Non-pigmented ciliary epithelial cell (primary cell): ENCODE data around the gene LAYN.

Experiments used
- DNase-seq: peaks from one replicate; pipeline ENCODE4 v3.0.0-alpha.2; 2010; ENCODE audit warnings: low read depth

LAYN gene

DNA sequence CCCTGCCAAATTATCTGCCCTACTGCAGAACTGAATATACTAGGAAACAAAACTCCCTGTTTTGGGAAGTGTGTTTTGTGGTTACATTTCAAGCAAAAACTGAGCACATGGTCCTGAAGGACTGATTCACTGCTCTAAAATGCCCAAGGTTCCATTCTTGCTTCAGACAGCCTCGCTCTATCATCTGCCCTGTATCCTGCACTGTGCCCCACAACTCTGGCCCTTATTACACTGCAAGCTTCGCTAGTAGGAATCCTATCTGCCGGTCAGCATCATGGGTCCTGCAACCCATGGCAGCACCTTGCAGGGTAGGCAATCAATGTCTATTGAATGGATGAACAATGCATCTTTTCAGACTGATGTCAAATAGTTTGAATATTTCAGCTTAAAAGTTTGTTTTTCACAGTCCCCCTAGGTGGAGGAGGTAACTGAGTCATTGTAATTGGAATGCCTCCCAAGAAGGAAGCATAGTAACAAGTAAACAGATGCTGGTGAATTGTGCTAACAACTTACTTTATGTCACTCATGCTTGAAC is 21.3 kb downstream of the LAYN start:
- DNase-seq = peak; percentile 44

DNA sequence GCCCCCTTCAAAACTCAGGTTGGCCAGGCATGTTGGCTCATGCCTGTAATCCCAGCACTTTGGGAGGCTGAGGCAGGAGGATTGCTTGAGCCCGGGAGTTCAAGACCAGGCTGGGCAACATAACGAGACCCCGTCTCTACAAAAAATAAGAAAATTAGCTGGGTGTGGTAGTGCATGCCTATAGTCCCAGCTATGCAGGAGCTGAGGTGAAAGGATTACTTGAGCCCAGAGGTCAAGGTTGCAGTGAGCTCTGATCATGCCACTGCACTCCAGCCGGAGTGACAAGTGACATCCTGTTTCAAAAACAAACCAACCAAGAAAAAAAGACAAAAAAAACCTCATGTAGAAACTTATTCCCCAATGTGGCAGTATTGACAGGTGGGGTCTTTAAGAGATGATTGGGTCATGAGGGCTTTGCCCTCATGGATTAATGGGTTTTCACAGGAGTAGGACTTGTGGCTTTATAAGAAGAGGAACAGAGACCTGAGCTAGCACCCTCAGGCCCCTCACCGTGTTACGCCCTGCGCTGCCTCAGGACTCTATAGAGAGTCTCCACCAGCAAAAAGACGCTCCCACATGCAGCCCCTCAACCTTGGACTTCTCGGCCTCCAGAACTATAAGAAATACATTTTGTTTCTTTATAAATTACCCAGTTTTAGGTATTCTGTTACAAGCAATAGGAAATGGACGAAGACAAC is 22.3 kb downstream of the LAYN start:
- DNase-seq = no peak

DNA sequence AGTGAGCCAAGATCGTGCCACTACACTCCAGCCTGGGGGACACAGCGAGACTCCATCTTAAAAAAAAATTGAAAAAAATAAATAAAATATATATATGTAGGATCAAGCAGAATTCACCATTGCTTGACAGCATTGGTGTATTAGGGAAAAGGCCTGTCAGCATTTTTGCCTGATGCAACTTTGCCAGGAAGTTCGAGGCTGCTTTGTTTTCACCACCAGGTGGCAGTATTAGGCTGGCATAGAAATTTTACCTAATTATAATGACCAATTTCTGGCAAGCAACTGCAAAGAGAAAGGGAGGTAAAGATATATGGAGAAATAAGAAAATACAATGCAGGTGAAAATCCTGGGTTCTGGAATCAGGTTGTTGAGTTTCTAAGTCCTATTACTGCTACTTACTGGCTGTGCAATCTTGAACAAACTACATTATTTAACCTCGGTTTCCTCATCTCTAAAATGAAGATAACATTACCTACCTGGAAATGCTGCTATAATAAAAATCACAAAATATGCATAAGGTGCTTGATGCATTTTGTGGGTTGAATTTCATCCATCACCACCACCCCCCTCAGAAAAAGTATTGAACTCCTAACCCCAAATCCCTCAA is 24.7 kb downstream of the LAYN start:
- DNase-seq = no peak

DNA sequence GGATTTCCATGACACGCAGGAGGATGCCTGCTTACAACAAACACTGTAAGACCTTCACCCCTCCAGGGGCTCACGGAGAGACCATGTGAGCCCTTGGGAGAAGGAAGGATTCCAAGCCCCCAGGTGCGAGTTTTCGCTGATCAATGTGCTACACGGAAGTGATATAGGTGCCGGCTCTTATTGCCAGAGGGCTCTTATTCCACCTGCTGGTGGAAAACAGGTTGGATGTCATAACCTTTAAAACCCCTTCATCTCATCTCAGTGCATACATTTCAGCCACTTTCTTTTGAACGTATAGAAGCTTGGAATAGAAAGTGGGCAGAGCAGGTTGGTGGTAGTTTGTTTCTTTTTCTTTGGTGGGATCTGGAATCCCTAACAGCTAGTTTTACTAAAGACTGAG is 25.8 kb downstream of the LAYN start:
- no peak for DNase-seq

DNA sequence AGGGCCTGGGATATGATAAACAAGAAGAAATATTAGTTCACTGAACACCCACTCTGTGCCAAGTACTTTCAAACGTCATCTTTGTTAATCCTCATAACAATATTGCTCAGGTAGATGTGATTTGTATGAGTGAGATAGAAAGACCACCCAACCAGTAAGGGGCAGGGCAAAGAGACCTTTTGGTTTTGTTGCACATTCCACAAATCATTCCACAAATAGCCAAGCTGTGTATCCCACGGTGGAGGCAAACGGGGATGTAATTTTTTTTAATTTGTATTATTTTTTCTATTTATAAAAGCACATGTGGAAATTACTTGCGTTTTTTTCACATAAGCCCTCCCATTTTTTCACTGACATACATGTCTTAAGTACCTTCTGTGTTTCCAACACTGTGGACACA is 29.0 kb downstream of the LAYN start:
- no peak for DNase-seq

DNA sequence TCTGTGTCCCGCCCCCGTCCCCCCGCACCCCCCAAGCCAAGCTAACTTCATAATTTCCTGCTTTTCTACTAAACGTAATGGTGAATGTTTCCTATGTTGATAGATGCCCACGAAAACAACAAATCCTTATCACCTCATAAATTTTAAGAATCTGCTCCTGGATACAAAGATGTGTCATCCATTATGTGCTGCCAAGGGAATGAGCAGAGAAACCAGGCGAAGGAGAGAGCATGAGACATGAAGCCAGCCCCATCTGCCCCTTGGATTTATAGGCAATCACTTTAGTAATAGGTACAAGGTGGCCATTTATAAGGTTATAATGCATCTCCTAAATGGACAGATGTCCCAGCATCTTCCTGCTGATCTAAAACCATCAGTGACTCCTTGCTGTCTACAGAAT is 30.3 kb downstream of the LAYN start:
- DNase-seq = no peak

DNA sequence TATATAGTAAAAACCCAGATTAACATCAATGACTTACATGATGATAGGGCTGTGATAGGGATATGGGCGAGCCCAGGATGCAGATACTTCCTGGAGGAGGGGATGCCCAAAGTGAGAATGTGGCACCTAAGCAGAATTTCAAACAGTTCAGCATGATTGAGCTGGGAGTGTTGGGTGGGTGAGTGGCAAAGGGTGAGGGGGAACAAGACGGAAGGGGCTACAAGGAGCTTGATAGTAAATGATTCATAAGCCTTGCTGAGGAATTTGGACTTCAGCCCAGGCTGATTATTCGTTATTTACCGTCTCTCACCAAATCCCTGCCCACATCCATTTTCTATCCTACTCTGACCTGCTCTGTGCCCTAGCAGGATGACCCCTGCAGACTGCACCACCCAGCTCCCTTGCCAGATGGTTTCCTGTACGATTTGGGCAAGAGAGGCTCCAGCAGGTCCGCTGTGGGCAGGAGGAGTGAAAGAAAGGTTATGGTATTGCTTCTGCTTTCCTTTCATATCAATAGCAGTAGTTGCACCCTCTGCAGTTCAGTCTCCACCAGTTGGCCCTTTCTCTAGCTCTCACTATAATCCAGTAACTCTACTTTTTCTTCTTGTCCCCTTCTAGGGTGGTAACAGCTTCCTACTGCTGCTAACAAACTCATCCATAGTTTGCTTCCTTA is 31.4 kb downstream of the LAYN start:
- DNase-seq = no peak

DNA sequence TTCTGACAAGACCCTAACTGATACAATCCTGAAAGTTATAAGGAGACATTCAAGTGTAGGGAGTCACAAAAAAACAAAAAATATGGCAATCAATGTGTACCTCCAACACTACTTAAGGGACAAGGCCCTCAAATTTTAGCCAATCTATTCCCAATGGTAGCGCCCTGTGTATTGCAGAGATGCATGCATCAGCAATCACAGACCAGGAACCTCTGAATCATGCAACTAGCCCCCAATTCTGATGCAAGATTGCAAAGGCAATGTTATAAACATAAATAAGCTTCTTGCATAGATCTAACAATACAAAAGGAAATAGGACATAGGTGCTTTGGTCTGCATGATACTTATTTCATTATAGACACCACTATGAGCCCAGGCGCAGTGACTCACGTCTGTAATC is 32.1 kb downstream of the LAYN start:
- no peak for DNase-seq

DNA sequence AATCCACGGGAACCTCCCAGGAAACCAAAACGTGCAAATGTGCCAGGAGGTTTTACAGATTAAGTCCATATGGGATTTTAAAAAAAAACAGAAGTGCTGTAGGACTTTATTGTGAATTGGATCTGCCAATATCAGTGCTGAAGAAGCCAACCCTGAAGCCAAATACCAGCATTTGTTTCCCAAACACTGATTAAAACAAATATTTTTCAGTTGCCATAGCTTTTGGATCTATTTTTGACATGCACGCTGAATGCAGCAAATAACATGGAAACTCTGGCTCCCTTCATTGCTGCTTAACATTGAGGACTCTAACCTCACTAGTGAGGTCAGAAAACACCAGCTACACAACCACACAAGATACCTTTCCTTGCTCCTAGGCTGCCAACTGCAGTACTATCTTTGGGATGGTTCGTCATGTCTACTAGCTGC is 33.3 kb downstream of the LAYN start:
- DNase-seq = no peak

- DNase-seq = no peak
Measured at GRCh38 chr11:111574373-111575225, 34.1 kb downstream of the LAYN start.

DNA sequence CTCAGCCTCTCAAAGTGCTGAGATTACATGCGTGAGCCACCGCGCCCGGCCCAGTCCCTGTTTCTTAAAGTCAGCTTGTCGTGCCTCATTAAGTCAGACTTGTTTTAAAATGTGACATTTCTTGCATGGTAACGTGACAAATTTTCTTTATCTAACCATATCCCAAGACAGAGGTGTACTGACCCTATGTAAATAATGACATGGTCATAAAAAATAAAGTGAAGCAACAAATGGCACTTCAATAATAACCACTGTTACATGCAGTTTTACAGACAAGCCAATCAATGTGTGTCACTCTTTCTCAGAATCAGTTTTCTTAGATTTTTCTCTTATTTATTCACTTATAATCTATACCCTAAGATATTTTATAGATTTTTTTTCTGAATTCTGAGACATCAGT is 35.2 kb downstream of the LAYN start:
- DNase-seq = no peak

DNA sequence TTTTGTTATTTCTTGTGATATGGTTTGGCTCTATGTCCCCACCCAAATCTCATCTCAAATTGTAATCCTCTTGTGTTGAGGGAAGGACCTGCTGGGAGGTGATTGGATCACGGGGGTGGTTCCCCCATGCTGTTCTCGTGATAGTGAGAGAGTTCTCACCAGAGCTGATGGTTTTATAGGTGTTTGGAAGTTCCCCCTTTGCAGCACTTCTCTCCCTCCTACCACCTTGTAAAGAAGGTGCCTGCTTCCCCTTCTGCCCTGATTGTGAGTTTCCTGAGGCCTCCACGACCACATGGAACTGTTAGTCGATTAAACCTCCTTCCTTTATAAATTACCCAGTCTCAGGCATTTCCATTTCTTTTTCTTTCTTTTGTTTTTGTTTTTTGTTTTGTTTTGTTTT is 37.3 kb downstream of the LAYN start:
- DNase-seq = no peak

DNA sequence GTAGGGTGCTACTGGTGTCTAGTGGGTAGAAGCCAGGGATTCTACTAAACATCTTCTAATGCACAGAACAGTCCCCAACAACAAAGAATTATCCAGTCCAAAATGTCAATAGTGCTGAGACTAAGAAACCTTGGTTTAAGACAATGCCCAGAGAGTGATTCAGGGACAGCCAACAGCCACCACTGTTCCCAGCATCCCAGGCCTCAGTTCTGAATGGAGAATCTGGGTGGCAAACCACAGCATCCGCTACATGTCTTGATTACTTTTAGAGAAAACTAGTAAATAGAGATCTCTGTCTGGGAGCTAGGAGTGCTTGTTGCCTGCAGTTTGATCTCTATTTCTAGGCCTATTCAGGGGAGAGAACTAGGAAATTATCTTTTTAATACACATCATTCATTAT is 40.8 kb downstream of the LAYN start:
- DNase-seq = no peak

GRCh38 chr11:111582163-111582562 is 41.6 kb downstream of the LAYN start:
- DNase-seq = no peak

- no peak for DNase-seq
Measured at GRCh38 chr11:111582881-111583280, 42.4 kb downstream of the LAYN start.

DNA sequence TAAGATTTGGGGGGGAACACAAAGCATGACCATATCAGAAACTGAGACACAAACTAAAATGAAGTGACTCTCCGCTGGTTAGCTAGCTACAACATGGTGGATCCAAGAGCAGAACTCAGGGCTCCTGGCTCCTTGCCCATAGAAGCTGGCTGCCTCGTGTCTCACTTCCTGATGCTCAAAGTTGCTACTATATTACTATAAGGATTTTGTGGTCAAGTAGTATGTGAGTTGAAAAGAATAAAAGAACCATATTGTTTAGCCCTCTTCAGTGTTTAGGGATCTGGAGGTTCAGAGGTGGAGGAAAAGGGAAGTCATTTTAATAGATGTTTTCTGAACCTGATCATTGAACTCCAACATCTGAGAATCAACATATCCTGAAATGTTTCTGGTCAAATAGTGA is 44.9 kb downstream of the LAYN start:
- no peak for DNase-seq

GRCh38 chr11:111586388-111586831 is 45.9 kb downstream of the LAYN start:
- DNase-seq = no peak

GRCh38 chr11:111589114-111589513 is 48.6 kb downstream of the LAYN start:
- DNase-seq = no peak

- DNase-seq = no peak
Measured at GRCh38 chr11:111589886-111590499, 49.5 kb downstream of the LAYN start.

GRCh38 chr11:111591187-111591960 is 50.9 kb downstream of the LAYN start:
- DNase-seq = no peak

- DNase-seq = no peak
Measured at GRCh38 chr11:111592491-111592890, 52.0 kb downstream of the LAYN start.
